Medulla oblongata (tissue), 1 donor: ENCODE results near the gene HOXB9.

ENCODE experiments used
- DNase-seq: peaks from one replicate; pipeline ENCODE4 v3.0.0-alpha.2; 2015; ENCODE audit errors: extremely low spot score

The HOXB9 gene

DNA sequence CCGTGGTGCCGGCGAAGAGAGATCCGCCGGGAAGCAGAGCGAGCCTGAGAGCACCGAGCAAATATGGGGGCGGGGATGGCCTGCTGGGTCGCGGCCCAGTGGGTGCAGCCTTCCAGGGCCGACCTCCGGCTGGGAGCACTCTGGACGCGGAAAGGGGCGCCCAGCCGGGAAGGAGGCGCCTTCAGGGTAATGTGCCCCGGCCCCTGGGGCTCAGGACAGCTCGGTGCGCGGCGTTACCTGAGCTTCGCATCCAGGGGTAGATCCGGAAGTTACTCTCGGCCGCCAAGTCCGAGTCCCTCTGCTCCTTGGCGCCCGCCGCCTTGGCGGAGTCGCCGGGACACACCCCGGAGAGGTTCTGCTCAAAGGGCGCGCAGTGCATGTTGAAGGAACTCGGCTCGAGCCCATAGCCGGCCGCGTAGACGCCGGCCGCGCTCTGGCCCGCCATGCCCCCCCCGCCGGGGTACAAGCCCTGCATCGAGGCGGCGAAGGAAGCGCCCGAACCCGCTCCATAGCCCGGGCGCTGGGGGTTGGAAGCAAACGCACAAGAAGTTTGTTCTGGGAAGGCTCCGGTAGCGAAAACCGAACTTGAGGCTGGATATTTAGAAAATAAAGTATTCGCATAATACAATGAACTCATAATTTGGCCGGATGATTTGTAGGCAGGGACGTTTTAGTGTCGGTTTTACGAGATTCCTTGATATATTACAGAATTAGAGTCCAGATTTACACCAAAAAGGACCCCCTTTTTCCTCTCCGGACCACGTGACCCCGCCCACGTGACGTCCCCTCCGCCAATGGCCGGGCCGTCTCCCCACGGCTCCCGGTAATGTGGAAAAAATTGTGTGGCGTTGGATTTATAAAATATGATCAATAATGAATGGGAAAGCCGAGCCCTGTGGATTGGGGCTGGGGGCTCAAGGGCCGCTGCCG, 15.6 kb downstream of the HOXB9 start, which contains the start of gene HOXB7:
HOXB7 (minus strand) TSS at position 736 of the 930 bp plus-strand sequence; CDS start at position 637, 99 bp downstream.
- DNase-seq = peak; percentile 80

DNA sequence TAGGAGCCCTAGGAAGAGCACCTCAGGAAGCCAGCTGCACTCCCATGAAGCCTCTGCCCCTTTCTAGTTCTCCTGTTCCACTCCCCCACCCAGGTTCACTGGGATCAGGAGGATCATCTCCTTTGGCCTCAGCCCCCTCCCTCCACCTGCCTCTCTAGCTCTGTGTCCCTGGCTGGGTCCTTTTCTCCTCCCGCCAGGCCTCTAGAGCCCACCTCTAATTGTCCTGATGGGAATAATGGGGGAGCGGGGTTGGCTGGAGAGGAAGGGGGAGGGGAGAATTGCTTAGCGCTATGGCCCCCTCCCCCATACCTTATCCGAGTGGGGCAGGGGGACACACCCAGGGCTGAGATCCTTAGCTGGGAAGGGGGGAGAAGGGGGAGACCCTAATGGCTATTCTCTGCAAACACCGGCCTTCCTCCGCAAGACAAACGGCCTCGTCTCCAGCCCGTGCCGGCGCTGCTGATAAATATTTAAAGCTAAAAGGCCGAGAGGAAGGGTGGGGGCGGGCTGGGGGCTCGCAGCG, 16.3 kb downstream of the HOXB9 start:
- DNase-seq = no peak

DNA sequence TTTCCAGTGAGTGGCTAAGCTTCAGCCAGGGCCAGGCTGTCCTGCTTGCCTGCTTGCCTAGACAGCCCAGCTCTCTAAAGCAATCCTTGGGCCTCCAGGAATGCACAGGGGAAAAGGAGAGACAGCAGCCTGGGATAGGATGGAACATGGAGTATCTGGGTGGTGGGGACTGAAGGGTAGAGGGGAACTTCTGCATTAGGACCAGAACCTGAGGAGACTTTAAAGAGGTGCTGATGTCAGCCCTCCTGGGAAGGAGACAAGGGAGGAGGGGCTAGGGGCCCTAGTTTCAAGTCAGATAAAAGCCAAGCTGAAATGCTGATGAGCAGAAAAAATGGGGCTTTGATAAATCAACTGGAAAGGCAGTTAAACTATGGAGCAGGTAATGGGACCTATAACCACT, 17.1 kb downstream of the HOXB9 start:
- DNase-seq = no peak

DNA sequence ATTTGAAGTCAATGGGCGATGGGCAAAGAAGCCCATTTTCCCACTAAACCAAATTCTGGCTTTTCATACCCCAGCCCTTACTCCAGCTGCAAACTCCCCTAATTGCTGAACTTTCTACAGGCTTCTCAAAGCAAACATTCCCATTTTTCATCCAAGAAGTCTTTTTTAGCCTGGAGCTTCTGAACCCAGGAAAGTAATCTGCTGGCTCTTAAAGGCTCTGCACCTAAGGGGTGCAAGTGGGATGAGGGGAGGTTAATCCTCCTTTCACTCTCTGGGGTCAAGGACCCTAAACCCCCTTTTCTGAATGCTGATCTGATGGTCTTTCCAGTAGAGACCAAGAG, 17.7 kb downstream of the HOXB9 start:
- no peak for DNase-seq

DNA sequence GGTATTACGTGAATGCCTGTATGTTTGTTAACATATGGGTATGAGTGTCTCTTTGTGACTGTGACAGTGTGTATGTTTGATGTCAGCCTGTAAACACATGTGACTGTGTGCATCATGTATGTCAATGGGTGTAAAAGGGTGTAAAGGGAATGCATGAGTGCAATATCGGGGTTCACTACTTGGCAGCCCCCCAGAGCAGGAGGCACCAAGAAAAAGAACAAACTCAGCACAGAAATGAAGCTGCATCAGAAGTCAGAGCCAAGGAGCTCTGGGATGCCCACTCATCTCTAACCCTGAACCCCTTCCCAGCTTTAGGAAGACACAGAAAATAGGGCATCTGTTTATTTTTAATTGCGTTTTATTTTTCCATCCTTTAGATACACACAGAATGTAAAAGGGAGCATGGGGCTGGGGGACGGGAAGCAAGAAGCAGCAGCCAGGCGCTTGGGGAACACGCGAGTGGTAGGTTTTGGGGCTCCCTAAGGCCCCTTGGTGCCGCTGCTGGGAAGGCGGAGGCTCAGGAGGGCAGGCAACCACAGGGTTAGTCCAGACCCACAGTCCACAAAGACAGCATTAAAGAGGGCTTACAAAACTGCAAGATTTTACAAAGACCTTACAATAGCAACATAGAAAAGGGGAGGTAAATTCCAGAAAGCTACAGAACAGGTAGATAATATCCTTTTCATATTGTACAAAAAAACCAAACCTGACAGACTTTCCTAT, 19.1 kb downstream of the HOXB9 start:
- no peak for DNase-seq

DNA sequence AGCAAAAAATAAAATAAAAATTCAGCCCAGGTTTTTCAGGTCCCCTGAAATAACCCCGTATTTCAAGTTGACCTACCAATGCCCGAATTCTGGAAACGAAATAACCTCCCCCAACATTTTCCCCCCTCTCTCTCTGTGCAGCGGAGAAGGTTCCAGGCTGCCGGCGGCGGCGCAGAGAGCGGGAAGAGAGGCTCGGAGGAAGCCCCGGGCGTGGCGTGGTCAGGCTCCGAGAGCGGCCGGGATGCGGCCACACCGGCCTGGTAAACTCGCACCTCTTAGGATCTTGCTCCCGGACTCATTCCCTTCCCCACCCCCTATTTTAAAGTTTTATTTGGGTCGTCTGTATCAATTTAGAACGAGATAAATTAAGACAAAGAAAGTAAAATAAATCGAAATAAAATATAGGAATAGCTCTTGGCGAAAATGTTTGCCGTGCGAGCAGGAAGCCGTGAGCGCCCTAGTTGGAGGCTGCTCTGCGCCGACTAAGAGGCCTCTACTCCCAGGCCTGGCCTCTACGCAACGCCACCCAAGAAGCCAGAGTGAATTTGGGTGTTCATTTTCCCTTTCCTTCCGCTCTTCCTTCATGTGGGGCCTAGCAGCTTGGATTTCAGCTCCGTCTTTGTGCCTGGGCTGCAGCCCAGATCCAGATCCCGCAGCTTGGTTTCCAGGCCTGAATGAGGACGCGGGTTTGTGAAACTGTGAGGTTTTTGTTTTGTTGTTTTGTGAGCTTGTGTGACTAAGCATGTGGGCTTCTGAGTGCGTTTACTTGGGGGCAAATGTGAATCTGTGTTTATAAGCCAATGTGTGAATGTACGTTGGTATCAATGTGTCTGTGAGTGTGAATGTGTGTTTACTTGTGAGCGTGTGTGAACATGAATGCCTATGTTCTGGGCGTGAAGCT, 19.9 kb downstream of the HOXB9 start:
- no peak for DNase-seq

DNA sequence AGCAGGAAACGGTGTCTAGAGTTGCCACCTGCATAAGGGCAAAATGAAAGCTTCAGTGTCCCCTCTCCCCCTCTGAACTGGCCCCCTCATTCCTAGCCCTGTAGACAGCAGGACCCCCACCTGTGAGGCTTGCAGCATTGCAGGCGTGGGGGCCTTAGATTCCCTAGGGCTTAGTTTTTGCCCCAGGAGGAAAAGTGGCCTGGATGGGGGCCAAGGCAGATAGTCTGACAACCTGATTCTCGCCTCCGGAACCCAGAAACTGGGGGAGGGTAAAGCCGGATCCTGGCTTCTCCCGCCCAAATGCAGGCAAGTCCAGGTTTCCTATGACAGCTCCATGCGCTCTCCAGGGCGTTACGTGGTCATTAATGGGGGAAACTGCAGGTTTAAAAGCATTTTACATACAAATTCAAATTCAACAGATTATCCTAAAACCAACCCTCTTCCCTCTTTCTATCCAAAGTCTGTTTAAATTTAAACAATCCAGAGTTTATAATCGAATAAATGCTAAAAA, 20.7 kb downstream of the HOXB9 start:
- no peak for DNase-seq

DNA sequence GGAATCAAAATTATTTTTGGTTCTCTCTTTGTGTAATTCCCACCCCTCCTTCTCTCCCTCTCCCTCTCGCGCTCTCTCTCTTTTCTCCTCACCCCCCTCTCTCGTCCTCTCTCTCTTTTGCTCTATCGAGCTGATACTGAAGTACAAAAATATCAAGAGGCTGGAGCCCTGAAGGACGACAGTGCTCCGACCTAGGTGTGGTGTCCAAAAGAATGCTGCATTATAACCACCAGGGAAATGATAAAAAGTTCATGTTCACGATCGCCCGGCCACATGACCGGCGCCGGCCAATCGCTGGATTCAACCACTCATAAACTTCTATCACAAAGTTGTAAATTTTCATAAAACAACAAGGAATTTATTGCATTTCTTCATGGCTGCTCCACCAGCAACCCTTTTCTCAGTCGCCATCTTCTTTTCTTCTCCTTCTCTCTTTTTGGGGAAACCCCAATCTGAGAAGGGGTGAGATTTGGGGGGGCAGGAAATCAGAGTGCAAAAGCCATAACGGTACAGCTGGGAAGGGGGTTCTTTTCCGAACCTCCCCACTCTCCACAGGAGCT, 21.3 kb downstream of the HOXB9 start, which contains the start of gene HOXB6:
HOXB6 (minus strand) TSS at position 217 of the 560 bp plus-strand sequence. CDS start 6,836 bp downstream, outside the sequence.
- no peak for DNase-seq

DNA sequence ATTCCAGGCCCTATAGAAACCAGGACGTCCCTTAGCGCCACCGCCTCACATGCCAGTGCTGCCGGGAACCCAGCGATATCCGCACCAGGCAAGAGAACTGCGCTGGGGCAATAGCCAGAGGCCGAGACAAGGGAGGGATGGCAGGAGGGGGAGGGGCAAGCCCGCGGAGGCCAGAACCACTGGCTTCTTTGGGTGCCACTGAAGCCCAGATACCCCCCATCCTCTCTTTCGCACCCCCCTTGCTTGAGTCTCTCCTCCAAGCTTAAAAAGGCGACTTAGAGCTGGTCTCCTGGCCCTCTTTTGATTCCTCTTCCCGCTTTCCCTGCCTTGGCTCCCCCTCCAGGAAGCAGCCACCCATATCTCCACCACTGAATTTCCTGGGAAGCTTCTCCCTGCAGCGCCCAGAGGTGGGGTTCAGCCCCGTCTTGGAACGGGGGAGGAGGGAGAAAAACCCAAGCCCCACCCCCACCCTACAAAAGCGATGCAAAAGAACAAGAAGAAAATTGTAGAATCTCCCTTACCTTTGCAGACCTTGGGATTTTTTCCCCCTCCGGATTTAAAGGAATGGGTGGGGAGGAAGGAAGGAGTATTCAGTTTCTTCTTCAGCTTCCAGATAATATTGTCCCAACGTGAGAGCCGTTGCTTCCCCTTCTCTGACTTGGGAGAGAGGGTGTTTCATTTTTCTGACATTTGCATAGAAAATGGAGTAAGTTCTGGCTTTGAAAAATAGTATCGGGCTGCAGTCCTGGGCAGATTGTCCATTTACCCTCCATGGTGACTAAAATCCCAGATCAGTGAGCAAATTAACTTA, 22.0 kb downstream of the HOXB9 start:
- DNase-seq = no peak

DNA sequence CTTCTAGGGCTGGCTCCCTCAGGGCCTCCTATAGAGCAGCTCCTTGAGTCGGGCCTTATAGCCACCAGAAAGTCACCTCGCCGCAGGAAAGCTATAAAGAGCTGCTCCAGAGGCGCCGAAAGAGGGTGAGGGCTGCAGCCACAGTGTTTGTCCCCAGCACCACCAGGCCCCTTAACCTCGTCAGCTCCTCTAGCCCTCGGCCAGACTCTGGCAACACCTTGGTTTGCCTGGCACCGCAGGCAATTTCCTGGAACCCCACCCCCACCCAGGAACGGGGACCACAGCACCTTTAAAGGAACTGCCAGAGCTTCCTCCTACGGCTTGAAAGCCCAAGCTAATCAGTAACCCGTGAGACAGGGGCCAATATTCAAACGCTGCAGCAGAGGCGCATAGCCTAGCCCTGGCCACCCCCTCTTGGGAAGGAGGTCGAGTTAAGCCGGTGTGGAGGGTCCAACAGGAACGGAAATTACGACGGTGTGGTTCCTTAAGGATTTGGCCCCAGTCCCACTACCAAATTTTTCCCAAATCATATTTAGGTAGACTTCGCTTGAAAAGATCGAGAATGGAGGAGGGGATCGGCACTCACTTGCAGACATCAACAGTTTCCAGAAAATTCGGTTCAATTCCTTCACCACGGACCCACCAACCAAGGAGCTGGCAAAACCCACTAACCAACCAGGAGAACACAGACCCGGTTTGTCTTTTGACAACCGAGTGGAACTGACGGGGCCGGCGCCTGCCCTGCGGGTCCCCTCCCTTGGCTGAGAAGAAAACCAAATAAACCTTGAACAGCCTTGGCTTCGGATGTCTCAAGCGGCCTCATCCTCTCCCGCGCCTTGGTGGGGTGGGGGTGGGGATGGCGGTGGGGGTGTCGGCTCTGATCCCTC, 24.4 kb downstream of the HOXB9 start:
- DNase-seq = no peak

DNA sequence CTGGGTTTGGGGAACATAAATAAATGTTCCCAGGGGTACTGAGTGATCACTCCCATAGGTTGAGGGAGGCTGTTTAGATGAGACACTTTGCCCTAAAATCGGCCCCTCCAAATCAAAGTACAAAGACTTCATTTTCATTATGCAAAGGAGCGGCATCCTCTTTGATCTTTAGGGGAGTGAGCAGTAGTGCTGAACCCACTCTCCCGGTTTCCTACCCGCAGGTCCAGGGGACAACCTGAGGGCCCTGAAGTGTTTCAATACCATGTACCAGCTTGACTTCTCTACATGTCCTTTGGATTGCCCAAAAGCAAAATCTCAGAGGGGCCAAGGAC, 25.0 kb downstream of the HOXB9 start:
- no peak for DNase-seq

DNA sequence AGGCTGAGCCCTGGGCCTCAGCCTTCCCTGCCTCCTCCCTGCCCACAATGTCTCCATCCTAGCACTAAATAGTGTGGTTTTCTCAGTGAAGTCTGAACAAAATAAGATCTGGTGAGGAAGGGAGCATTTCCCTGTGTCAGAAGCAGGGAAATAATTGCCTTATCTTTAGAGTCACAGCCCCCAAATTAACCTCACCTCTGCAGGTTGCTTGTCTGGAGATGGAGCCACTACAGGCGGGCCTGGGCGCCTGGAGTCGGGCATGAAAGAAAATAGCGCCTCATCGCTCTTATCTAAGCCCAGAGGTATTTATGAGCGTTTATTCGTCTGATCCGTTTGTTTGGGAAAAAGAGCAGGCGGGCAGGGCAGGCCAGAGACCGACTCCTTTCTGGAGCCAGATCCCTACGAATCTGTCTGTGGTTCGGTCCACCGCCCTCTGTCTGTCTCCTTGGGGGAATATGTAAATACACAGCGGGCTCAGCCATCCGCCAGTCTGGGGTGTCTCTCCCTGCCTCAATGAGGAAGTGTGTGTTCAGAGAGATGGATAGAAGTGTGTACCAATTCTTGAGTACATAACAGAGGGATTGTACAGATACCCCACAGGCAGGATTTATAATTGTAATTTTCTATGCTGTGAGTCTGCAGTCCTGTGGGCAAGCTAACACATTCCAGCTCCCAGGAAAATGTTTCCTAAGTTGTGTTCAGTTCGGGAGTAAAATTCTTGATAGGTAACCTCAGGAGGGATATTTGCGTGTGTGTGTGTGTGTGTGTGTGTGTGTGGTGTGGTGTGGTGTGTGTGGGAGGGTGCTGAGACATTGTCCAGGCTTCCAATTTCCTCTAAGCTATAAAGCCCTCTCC, 25.7 kb downstream of the HOXB9 start:
- no peak for DNase-seq

DNA sequence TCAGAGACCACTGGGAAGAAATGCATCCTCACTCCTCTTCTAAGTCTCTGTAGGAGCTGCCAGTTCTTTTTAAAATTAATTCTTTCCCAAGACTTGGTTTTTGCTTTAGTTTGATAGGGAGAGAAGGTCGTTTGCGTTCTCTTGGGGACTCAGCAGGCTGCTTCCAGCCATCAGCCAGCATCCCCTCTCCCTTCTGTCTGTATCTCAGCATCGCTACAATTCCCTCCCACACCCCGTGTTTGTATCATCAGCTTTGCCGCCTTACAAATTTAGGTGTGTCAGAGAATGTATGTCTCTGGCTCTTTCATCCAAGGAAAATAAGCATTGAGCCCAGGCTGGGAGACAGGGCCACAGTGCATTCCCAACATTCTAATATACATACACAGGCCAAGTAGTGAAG, 26.8 kb downstream of the HOXB9 start:
- no peak for DNase-seq

DNA sequence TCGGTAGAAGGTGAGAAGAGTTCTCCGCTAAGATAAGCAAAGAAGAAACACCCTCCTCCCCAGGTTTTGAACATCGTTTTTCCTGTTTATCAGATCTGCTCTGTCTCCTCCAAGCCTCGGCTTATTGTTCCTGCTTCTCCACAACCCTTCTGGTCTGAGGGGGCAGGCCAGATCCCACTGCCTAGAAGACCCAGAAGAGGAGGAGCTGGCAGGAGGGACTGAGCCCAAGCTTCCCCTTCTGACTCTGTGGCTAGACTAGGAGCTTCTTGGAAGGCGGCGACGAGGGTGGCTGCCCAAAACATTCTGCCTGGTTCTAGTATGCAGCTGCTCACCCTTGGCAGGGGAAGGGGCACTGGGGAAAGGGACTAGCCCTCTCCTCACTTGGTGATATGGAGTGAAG, 27.4 kb downstream of the HOXB9 start:
- no peak for DNase-seq

DNA sequence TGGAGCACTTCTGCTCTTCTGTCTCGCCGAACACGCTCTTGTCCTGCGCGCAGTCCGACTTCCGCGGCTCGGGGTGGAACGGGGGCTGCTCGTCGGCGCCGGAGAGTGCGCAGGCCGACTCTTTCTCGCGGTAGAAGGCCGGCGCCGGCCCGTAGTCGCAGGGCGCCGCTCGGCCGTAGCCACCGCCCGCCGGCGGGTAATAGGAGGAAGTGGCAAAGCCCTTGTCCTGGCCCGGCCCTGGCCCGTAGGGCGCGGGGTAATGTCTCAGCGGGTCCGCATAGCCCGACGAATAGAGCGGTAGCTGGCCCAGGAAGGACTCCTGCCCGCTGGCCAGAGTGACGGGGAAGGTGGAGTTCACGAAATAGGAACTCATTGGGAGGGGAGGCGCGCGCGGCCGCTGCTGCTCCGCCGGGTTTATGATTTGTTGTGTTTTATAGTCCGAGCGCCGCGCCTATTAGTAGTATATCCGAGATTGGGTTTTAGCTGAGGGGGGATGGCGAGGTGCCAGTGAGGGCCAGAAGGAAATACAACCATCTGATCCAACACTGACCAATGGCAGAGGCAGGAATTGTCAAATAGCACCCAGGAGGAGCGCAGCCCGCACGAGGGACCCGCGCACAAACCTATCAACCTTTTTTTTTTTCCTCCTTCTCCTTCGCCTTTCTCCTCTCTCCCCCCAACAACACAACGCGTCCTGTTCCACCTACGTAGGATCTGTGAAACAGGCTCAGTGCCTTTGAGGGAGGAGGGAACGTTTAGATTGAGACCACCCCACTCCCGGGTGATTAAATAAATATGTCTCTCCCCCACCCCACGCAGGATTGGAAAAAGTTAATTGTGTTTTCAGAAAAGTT, 28.2 kb downstream of the HOXB9 start:
- DNase-seq = peak; percentile 73

DNA sequence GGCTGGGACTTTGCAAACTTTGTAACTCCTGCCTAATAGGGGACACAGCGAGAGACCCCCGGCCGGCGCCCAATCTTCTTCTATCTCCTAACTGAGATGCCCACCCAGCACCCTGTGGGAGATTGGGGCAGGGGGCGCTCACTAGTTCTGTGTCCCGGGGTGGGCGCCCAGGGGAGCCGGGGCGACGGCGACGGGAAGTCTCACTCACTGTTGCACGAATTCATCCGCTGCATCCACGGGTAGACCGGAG, 28.7 kb downstream of the HOXB9 start:
- DNase-seq = no peak

DNA sequence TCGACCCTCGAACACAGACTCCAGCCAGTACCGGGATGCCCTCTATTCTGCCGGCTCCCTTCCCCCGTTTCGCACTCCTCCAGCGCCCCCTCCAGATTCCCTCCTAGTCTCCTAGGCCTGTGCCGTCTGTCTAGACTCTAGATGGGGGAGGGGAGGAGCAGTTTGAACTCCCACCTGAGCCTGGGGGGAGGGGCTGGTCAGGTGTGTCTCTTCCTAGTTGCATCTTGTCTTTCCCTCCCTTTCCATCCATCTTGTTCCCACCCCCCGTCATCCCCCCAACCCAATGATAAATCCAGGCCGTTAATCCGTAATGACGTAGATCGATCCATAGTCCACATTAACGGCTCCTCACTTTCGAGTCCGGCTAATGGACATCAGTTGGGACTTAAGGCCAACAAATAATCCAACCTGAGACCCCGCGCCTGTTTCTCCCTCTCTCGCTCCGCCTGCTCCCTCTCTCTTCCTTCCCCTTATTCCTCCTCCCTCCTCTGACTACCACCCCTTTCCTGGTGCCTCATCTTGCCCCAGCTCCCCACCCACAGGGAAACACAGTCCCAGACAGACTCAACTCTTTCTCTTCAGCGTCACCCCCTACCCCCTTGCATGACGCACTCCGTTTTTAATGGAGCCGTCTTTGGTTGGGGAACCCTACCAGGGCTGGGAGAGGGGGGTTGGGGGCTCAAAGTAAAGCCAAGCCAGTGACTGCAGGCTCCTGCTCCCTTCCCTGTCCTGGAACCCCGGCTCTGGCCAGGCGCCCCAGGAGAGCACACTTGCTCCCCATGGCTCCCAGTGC, 29.2 kb downstream of the HOXB9 start:
- DNase-seq = no peak
